Measurements from ENCODE around the gene LGALS4.
"Not testable (repeated sequence)": the region's sequence is repeated elsewhere in the genome, so short reads cannot be mapped to it uniquely, and the experiment has no call there.

LGALS4 gene

DNA sequence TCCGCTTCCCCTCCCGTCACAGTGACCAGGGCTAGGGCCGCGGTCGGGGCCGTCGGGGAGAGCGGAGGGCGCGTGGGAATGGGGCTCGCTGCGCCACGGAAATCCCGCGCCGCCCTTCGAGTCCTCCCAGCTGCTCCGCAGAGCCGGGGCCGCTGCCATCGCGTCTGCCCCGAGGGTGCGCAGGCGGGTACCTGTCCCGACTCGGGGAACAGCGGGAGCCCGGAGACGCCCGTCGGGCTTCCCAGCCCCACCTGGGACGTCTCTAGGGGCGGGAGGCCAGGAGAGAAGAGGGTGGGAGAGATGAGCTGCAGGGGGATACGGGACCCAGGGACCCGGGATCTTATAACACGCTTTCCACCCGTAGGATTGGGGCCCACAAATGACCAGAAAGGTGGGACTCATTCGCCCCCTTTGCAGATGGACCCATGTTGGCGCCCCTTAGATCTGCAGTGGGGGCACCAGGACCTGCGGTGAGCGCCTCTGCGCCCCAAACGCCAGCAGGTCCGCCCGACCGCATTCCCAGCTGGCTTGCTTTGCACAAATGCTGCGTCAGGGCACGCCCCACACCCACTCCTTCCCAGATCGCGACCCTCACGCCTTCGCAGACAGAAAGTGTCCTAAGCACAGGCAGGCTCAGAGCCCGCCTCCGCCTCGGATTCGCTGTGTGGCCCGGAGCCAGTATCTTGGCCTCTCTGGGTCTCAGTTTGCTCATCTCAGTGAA, 42.4 kb downstream of the LGALS4 start:
- not testable (repeated sequence) for DNase-seq (ENCODE audit: low read depth)

DNA sequence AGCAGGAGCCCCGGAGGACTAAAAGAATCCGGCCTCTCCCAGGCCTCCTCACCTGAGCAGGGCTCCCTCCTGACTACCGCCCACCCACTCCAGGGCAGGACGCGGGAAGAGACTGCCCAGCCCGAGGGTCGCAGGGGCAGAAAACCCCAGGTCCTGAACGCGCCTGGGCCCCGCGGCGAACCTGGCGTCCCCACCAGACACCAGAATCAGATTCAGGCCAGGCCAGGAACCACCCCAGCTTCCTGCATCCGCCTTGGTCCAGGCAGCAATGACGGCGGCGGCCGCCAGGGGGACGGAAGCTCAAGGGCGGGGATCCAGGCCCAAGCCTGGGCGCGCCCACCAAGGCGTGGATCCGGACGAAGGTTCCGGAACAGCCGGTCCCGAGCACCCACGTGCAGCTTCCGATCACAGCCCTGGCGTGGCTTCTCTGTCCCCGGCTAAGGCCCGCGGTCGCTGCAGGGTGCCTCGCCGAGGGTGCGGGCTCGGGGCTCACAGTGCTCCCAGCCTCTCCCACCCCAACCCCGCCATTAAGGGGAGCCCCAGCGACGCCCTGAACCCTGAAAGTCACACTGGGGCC, 43.0 kb downstream of the LGALS4 start:
- DNase-seq (ENCODE audit: low read depth): peak; percentile 86

DNA sequence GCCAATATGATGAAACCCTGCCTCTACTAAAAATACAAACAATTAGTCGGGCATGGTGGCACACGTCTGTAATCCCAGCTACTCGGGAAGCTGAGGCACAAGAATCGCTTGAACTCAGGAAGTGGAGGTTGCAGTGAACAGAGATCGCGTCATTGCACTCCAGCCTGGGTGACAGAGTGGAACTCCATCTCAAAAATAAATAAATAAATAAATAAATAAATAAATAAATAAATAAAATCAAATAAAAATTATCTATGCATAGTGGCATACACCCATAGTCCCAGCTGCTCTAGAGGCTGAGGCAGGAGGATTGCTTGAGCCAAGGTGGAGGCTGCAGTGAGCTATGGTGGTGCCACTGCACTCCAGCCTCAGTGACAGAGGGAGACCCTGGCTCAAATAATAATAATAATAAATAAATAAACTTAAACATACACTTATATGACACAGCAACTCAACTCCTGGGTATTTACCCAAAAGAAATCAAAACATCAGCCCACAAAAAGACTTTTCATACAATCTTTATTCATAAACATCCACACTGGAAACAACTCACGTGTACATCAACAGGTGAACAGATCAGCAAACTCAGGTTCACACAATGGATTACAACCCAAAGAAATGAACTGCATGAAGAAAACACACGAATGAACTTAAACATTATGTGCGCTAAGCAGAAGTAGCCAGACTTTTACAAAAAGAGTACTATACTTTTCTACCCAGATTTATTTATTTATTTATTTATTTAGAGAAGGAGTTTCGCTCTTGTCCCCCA, 46.3 kb downstream of the LGALS4 start:
- DNase-seq (ENCODE audit: low read depth): no peak

DNA sequence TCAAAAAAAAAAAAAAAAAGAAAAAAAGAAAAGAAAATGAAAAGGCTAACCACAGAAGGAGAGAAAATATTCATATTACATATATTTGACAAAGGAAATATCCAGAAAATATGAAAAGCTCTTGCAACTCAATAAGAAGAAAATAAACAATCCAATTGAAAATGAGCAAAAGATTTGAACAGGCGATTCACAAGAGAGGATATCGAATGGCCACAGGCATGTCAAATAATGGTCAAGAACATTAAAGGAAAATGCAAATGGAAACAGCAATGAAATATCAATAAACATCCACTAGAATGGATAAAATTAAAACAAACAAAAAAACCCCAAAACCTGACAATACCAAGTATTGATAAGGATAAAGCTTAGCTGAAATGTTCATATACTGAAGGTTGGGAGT, 47.5 kb downstream of the LGALS4 start:
- DNase-seq (ENCODE audit: low read depth): no peak

DNA sequence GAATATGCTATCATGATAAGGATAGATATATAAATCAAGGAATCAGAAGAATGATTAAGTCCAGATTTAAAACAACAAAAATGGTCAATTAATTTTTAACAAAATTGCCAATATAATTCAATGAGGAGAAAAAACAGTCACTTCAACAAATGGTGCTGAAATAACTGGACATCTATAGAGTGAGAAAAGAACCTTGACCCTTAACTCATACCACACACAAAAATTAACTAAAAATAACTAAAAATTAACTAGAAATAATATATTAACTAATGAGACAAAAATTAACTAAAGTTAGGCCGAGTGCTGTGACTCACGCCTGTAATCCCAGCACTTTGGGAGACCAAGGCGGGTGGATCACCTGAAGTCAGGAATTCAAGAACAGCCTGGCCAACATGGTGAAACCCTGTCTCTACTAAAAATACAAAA, 48.9 kb downstream of the LGALS4 start:
- DNase-seq (ENCODE audit: low read depth): no peak

DNA sequence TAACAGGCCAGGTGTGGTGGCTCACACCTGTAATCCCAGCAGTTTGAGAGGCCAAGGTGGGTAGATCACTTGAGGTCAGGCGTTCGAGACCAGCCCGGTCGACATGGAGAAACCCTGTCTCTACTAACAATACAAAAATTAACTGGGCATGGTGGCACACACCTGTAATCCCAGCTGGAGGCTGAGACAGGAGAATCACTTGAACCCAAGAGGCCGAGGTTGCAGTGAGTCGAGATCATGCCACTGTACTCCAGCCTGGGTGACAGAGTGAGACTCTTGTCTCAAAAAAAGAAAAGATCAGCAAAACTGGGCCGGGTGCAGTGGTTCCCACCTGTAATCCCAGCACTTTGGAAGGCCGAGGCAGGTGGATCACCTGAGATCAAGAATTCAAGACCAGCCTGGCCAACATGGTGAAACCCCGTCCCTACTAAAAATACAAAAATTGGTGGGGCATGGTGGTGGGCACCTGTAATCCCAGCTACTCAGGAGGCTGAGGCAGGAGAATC, 50.8 kb downstream of the LGALS4 start:
- not testable (repeated sequence) for DNase-seq (ENCODE audit: low read depth)

DNA sequence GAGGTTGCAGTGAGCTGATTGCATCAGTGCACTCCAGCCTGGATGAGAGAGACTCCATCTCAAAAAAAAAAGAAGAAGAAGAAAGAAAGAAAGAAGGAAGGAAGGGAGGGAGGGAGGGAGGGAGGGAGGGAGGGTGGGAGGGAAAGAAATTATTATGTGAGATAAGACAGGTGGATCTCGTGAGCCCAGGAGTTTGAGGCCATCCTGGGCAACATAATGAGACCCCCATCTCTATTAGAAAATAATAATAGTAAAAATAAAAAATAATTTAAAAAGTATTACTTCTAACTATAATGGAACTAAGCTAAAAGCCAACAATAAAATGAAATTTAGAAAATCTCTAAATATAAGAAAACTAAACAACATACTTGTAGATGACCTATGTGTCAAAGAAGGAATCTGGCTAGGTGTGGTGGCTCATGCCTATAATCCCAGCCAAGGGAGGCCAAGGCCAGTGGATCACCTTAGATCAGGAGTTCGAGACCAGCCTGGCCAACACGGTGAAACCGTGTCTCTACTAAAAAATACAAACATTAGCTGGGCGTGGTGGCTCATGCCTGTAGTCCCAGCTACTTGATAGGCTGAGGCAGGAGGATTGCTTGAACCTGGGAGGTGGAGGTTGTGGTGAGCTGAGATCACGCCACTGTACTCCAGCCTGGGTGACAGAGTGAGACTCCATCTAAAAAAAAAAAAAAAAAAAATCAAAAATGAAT, 51.8 kb downstream of the LGALS4 start:
- DNase-seq (ENCODE audit: low read depth): not testable (repeated sequence)

DNA sequence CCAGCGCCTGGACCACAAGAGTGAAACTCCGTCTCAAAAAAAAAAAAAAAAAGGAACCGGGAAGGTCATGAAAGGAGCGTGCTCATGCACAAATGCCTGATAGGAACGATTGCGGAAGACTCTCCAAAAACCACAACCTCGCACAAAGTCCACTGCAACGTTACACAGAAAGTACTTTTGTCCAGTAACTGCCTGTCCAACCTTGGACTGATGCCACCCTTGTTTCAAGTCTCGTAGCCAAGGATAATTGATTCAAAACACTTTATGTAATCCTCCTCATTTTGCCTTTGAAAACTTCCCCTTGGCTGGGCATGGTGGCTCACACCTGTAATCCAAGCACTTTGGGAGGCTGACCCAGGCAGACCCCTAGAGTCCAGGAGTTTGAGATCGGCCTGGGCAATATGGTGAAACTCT, 53.1 kb downstream of the LGALS4 start:
- DNase-seq (ENCODE audit: low read depth): no peak

DNA sequence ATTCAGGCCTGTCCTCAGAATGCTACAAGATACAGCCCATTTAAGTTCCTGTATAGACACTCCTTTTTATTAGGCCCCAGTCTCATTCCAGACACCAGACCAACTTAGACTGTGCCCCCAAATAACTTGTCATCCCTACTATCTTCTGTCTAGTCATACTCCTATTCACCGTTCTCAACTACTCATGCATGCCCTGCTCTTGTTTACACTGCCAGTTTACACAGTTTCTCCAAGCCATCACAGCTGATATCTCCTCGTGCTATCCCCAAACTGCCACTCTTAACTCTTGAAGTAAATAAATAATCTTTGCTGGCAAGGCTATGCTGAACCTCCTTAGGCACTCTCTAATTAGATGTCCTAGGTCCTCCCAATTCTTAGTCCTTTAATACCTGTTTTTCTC, 58.5 kb downstream of the LGALS4 start:
- DNase-seq (ENCODE audit: low read depth): not testable (repeated sequence)

DNA sequence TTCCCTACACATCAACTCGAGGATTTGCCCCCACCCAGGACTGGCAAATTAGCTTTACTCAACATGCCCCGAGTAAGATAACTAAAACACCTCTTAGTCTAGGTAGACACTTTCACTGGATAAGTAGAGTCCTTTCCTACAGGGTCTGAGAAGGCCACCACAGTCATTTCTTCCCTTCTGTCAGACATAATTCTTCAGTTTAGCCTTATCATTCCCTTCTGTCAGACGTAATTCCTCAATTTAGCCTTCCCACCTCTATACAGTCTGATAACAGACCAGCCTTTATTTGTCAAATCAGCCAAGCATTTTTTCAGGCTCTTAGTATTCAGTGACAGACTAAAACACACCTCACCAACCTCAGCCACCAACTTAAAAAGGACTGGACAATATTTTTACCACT, 59.0 kb downstream of the LGALS4 start:
- not testable (repeated sequence) for DNase-seq (ENCODE audit: low read depth)

Measured in activated T-cell treated with anti-CD3 and anti-CD28 coated beads for 48 hours (primary cell).